CD14-positive monocyte (primary cell): Measurements from ENCODE around the gene NASP. TPM values are rescaled to one million over a fixed set of nuclear protein-coding genes. Genes with fewer than 3 reads are reported as not detected.

Experiments used
- DNase-seq, 3 donors: peaks; one replicate each; pipeline ENCODE4 v3.0.0-alpha.2; 2011 to 2022
- H2AFZ ChIP-seq: 2 replicates; pipeline ENCODE4 v1.6.0; 2012; ENCODE audit warnings: mild to moderate bottlenecking, low read depth, low read length, inconsistent platforms; ENCODE audit not compliant: insufficient read depth, poor library complexity, severe bottlenecking
- H3K27ac ChIP-seq, 2 donors: 1 replicate in 1 of 2; 2 replicates in 1 of 2; pipeline ENCODE4 v1.5.1; 2012 to 2013; ENCODE audit warnings: low read length in 2 of 2, control low read depth in 1 of 2, inconsistent platforms in 1 of 2, low read depth in 1 of 2, mild to moderate bottlenecking in 1 of 2
- H3K27me3 ChIP-seq, 2 donors: one replicate each; pipeline versions ENCODE4 v1.6.0 to v1.6.1; 2011 to 2013; ENCODE audit warnings: low read length in 2 of 2; ENCODE audit not compliant: control insufficient read depth in 2 of 2, insufficient read depth in 2 of 2
- H3K36me3 ChIP-seq, 2 donors: replicated peaks in 1 of 2; 1 replicate in 1 of 2; 2 replicates in 1 of 2; pipeline versions ENCODE4 v1.5.1 to v1.6.1; 2012 to 2013; ENCODE audit warnings: low read length in 2 of 2, control low read depth in 1 of 2, inconsistent platforms in 1 of 2, mild to moderate bottlenecking in 1 of 2; ENCODE audit not compliant: insufficient read depth in 2 of 2, control insufficient read depth in 1 of 2
- H3K4me1 ChIP-seq, 2 donors: 1 replicate in 1 of 2; 2 replicates in 1 of 2; pipeline versions ENCODE4 v1.5.1 to v1.6.1; 2012 to 2013; ENCODE audit warnings: low read length in 2 of 2, control low read depth in 1 of 2, inconsistent platforms in 1 of 2, mild to moderate bottlenecking in 1 of 2, moderate library complexity in 1 of 2; ENCODE audit not compliant: insufficient read depth in 2 of 2, control insufficient read depth in 1 of 2
- H3K4me2 ChIP-seq: replicated peaks from 2 replicates; pipeline ENCODE3; 2012; ENCODE audit warnings: low read length, moderate library complexity, mild to moderate bottlenecking; ENCODE audit not compliant: poor library complexity, severe bottlenecking; ENCODE audit errors: extremely low read depth
- H3K4me3 ChIP-seq, 3 experiments: fragments of 200-600 bp in 1 of 3; sonication (generic) in 1 of 3; replicated peaks in 1 of 3; 1 replicate in 2 of 3; 2 replicates in 1 of 3; pipeline ENCODE4 v1.5.1; 2011 to 2013; ENCODE audit warnings: low read length in 3 of 3, mild to moderate bottlenecking in 3 of 3, control low read depth in 2 of 3, low read depth in 2 of 3, inconsistent platforms in 1 of 3, moderate library complexity in 1 of 3
- H3K79me2 ChIP-seq: 2 replicates; pipeline ENCODE4 v1.6.0; 2012; ENCODE audit warnings: mild to moderate bottlenecking, control low read depth, inconsistent platforms, low read length, moderate library complexity; ENCODE audit not compliant: insufficient read depth
- H3K9ac ChIP-seq: 2 replicates; pipeline ENCODE4 v1.6.0; 2017; ENCODE audit warnings: low read length, mild to moderate bottlenecking; ENCODE audit not compliant: insufficient read depth, poor library complexity, severe bottlenecking
- H3K9me3 ChIP-seq, 2 donors: replicated peaks in 1 of 2; 1 replicate in 1 of 2; 2 replicates in 1 of 2; pipeline versions ENCODE4 v1.5.1 to v1.6.1; 2012 to 2013; ENCODE audit warnings: low read length in 2 of 2, control low read depth in 1 of 2; ENCODE audit not compliant: control insufficient read depth in 1 of 2, insufficient read depth in 1 of 2
- H4K20me1 ChIP-seq: 2 replicates; pipeline ENCODE4 v1.6.0; 2012; ENCODE audit warnings: mild to moderate bottlenecking, low read length, control low read depth, moderate library complexity; ENCODE audit not compliant: insufficient read depth
- H3K27ac Mint-ChIP-seq, 7 donors: one replicate each; pipeline ENCODE4 v1.8.0; 2020; ENCODE audit warnings: mild to moderate bottlenecking in 7 of 7, mixed read lengths in 7 of 7, moderate library complexity in 6 of 7, inconsistent platforms in 2 of 7
- H3K27me3 Mint-ChIP-seq, 3 donors: one replicate each; pipeline ENCODE4 v1.8.0; 2021 to 2022; ENCODE audit warnings: low read depth in 3 of 3, mild to moderate bottlenecking in 3 of 3, mixed read lengths in 3 of 3, moderate library complexity in 3 of 3, inconsistent platforms in 1 of 3
- H3K36me3 Mint-ChIP-seq, 2 donors: one replicate each; pipeline ENCODE4 v1.8.0; 2020; ENCODE audit warnings: mixed read lengths in 2 of 2, inconsistent platforms in 1 of 2, mild to moderate bottlenecking in 1 of 2
- H3K4me1 Mint-ChIP-seq: one replicate; pipeline ENCODE4 v1.8.0; 2020; ENCODE audit warnings: mild to moderate bottlenecking, mixed read lengths
- H3K4me3 Mint-ChIP-seq, 2 donors: one replicate each; pipeline ENCODE4 v1.8.0; 2020; ENCODE audit warnings: mild to moderate bottlenecking in 2 of 2, mixed read lengths in 2 of 2, moderate library complexity in 1 of 2
- H3K9me3 Mint-ChIP-seq, 7 donors: one replicate each; pipeline ENCODE4 v1.8.0; 2020 to 2022; ENCODE audit warnings: mixed read lengths in 7 of 7, mild to moderate bottlenecking in 6 of 7, moderate library complexity in 6 of 7, inconsistent platforms in 2 of 7
- WGBS: methylation state at CpG from one replicate; pipeline ENCODE4 v1.1.5; 2013; ENCODE audit warnings: missing lambda C conversion rate; ENCODE audit not compliant: insufficient coverage; 5-methylcytosine and 5-hydroxymethylcytosine counted together
- intact Hi-C, 2 donors: fragments of 100-400 bp; cut with micrococcal nuclease; formaldehyde crosslinking; loops; one replicate each; pipeline versions ENCODE4 v1.15.0 to v1.15.1; 2023
- polyA plus RNA-seq, 3 donors: library from polyadenylated mRNA; depleted of rRNA in 1 of 3; unstranded in 2 of 3; stranded (reverse) in 1 of 3; fragments of 300-500 nt in 2 of 3; fragments of >200 nt in 1 of 3; fragmentation: Illumina TruSeq in 2 of 3; gene quantifications; 1 replicate in 2 of 3; 2 replicates in 1 of 3; pipeline ENCODE4 v1.2.3, GENCODE V29; 2012 to 2021
- TF ChIP-seq, protein P1 (sequence below): fragments of 200-600 bp; IDR thresholded peaks from one replicate; pipeline ENCODE4 v1.8.0; 2022; ENCODE audit warnings: antibody characterized with exemption, mild to moderate bottlenecking

Gene NASP
- polyA plus RNA-seq, 3 donors: 24.4 to 44.6 (median 27.5) TPM

GRCh38 chr1:45566722-45567121 is 17.1 kb upstream of the NASP start:
- TF ChIP-seq, protein P1, sequence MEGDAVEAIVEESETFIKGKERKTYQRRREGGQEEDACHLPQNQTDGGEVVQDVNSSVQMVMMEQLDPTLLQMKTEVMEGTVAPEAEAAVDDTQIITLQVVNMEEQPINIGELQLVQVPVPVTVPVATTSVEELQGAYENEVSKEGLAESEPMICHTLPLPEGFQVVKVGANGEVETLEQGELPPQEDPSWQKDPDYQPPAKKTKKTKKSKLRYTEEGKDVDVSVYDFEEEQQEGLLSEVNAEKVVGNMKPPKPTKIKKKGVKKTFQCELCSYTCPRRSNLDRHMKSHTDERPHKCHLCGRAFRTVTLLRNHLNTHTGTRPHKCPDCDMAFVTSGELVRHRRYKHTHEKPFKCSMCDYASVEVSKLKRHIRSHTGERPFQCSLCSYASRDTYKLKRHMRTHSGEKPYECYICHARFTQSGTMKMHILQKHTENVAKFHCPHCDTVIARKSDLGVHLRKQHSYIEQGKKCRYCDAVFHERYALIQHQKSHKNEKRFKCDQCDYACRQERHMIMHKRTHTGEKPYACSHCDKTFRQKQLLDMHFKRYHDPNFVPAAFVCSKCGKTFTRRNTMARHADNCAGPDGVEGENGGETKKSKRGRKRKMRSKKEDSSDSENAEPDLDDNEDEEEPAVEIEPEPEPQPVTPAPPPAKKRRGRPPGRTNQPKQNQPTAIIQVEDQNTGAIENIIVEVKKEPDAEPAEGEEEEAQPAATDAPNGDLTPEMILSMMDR: no peak
- peak overlapping the region in 1 of 2 donors; percentile 61 for H3K27ac ChIP-seq
- H2AFZ ChIP-seq: no peak overlapping the region
- peaks cover 8% of the 10 kb centered on the region for H3K79me2 ChIP-seq
- Mint-ChIP-seq H3K9me3 (no peaks in the 10 kb centered on the region), H3K36me3 (peaks cover 66 to 90% of the 10 kb centered on the region in 2 donors), H3K27ac (peak overlapping the region in 6 of 7 donors; percentile 49 to 79 (median 64)), H3K27me3 (peaks cover 0 to 1% (median 0%) of the 10 kb centered on the region in 3 donors), H3K4me1 (peaks cover 13% of the 10 kb centered on the region), H3K4me3 (no peak overlapping the region)
- no peak for DNase-seq
- no peak overlapping the region for H3K4me2 ChIP-seq
- intact Hi-C loops: no loop called here
- H3K9me3 ChIP-seq: no peaks in the 10 kb centered on the region
- H4K20me1 ChIP-seq: peaks cover 50% of the 10 kb centered on the region
- WGBS: 6% methylated on average over 2 of the region's 5 CpGs
- H3K9ac ChIP-seq: no peak overlapping the region
- peaks cover 4 to 6% of the 10 kb centered on the region in 2 donors for H3K4me1 ChIP-seq
- no peaks in the 10 kb centered on the region for H3K27me3 ChIP-seq
- peaks cover 74 to 92% of the 10 kb centered on the region in 2 donors for H3K36me3 ChIP-seq
- no peak overlapping the region for H3K4me3 ChIP-seq

- Histone ChIP-seq H3K79me2 (peaks cover 5% of the 10 kb centered on the region), H3K4me1 (peaks cover 4 to 6% of the 10 kb centered on the region in 2 donors), H4K20me1 (peaks cover 44% of the 10 kb centered on the region), H3K27ac (no peak overlapping the region), H3K9me3 (no peaks in the 10 kb centered on the region), H3K4me2 (no peak overlapping the region), H2AFZ (no peak overlapping the region), H3K9ac (no peak overlapping the region), H3K27me3 (no peaks in the 10 kb centered on the region), H3K4me3 (no peak overlapping the region), H3K36me3 (peaks cover 69 to 81% of the 10 kb centered on the region in 2 donors)
- DNase-seq: no peak
- peak overlapping the region in 3 of 7 donors; percentile 10 to 58 (median 37) for H3K27ac Mint-ChIP-seq
- TF ChIP-seq, protein P1: no peak
- H3K4me1 Mint-ChIP-seq: peaks cover 13% of the 10 kb centered on the region
- WGBS: 97% methylated on average over 6 of the region's 7 CpGs
- intact Hi-C loops: no loop called here
- H3K27me3 Mint-ChIP-seq: peaks cover 0 to 1% (median 0%) of the 10 kb centered on the region in 3 donors
- peaks cover 62 to 80% of the 10 kb centered on the region in 2 donors for H3K36me3 Mint-ChIP-seq
- no peaks in the 10 kb centered on the region for H3K9me3 Mint-ChIP-seq
- no peak overlapping the region for H3K4me3 Mint-ChIP-seq
Observed at GRCh38 chr1:45567911-45568310, 15.9 kb upstream of the NASP start.
